Smooth muscle cell (in vitro differentiated cells): Measurements from ENCODE around the gene CD63. TPM values are rescaled to one million over a fixed set of nuclear protein-coding genes. Genes with fewer than 3 reads are reported as not detected.
A peak's percentile ranks its signal among the peaks of the same experiment; 100 is the strongest.

Experiments
- DNase-seq: peaks from one replicate; lab custom pipeline; 2025; ENCODE audit not compliant: unreplicated experiment; lab: John Stamatoyannopoulos, UW
- H2AFZ ChIP-seq: fragments of 200-600 bp; sonication (generic); 2 replicates; pipeline ENCODE4 v1.6.0; 2016; ENCODE audit warnings: antibody characterized with exemption, low read depth, mild to moderate bottlenecking
- H3F3A ChIP-seq: fragments of 200-600 bp; sonication (generic); 2 replicates; pipeline ENCODE4 v1.6.0; 2017; ENCODE audit warnings: antibody characterized with exemption, low read depth
- H3K27ac ChIP-seq: fragments of 200-600 bp; sonication (generic); 2 replicates; pipeline ENCODE4 v1.5.1; 2016; ENCODE audit warnings: low read depth, mild to moderate bottlenecking
- H3K27me3 ChIP-seq: fragments of 200-600 bp; sonication (generic); 2 replicates; pipeline ENCODE4 v1.6.1; 2016; ENCODE audit warnings: low read depth, mild to moderate bottlenecking
- H3K36me3 ChIP-seq: fragments of 200-600 bp; sonication (generic); 2 replicates; pipeline ENCODE4 v1.5.1; 2016; ENCODE audit warnings: low read depth
- H3K4me1 ChIP-seq: fragments of 200-600 bp; sonication (generic); 2 replicates; pipeline ENCODE4 v1.5.1; 2016; ENCODE audit warnings: low read depth
- H3K4me2 ChIP-seq: fragments of 200-600 bp; sonication (generic); 2 replicates; pipeline ENCODE4 v1.6.0; 2016; ENCODE audit warnings: mild to moderate bottlenecking
- H3K4me3 ChIP-seq: fragments of 200-600 bp; sonication (generic); 2 replicates; pipeline ENCODE4 v1.5.1; 2016; ENCODE audit warnings: mild to moderate bottlenecking
- H3K79me2 ChIP-seq: fragments of 200-600 bp; sonication (generic); 2 replicates; pipeline ENCODE4 v1.6.0; 2016; ENCODE audit warnings: low read depth, mild to moderate bottlenecking
- H3K9ac ChIP-seq: fragments of 200-600 bp; sonication (generic); 2 replicates; pipeline ENCODE4 v1.6.0; 2016; ENCODE audit warnings: low read depth
- H3K9me3 ChIP-seq: fragments of 200-600 bp; sonication (generic); replicated peaks from 2 replicates; pipeline ENCODE4 v1.5.1; 2016; ENCODE audit warnings: low read depth
- H4K20me1 ChIP-seq: fragments of 200-600 bp; sonication (generic); 2 replicates; pipeline ENCODE4 v1.6.0; 2016; ENCODE audit warnings: low read depth
- WGBS: methylation state at CpG from one replicate; pipeline ENCODE4 v1.1.7; 2016; ENCODE audit warnings: low lambda C conversion rate; 5-methylcytosine and 5-hydroxymethylcytosine counted together
- polyA plus RNA-seq: library from polyadenylated mRNA; unstranded; fragments of >200 nt; fragmentation: Nextera tagmentation; extraction: Ambion mirVana; gene quantifications from 2 replicates; pipeline ENCODE4 v1.2.1, GENCODE V29; 2016
- total RNA-seq: library from RNA; depleted of rRNA; stranded (reverse); fragments of >200 nt; gene quantifications from 2 replicates; pipeline ENCODE4 v1.2.3, GENCODE V29; 2014
- TF ChIP-seq, protein P1 (sequence below): fragments of 200-600 bp; sonication (generic); IDR thresholded peaks from 2 replicates; pipeline ENCODE4 v1.5.1; 2017; ENCODE audit warnings: borderline replicate concordance, mild to moderate bottlenecking, antibody characterized with exemption; ENCODE audit not compliant: insufficient read depth, poor library complexity, severe bottlenecking

The CD63 gene
- total and polyA plus RNA-seq, 2 experiments from 2014 or later: 1,107 to 2,317 TPM

DNA sequence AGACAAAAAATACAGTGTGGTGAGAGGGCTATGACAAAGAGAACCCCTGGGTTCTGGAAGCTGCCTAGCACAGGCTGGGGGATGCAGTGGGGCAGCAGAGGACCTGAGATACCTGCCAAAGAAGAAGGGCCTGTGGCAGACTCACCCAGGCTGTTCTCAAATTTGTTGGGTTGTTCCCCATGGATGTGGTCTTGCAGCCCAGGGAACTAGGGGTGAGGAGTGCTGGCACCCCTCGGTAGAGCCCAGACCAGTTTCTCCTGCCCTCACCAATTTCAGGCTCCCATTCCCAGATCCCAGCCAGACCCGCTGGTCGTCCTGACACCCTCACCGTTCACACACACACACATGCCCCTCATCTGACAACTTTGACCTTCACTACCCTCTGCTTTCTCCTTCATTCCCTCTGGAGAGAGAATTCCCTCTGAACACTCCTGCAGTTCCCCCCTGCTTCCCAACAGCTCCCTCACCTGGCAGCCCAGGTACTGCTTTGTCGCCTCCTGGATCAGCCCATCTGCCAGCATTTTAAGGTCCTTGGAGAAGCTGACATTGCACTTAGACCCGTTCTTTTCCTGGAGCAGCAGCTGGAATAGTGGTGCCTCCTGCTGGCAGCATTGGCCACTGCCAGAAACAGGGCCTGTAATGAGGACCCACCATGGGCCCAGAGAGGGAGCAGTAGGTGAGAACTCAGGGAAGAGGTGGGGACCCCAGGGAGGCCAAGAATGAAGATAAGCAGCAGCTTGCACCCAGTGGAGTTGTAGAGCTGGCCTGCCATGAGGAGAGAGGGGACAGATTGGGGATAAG is 8.2 kb upstream of the CD63 start:
- peaks cover 13% of the 10 kb centered on the region for H3F3A ChIP-seq
- H3K9me3 ChIP-seq: no peaks in the 10 kb centered on the region
- H3K9ac ChIP-seq: no peak overlapping the region
- 26% methylated on average over 6 of the region's 6 CpGs for WGBS
- H3K4me3 ChIP-seq: no peak overlapping the region
- H3K4me1 ChIP-seq: peaks cover 14% of the 10 kb centered on the region
- no peaks in the 10 kb centered on the region for H3K27me3 ChIP-seq
- no peaks in the 10 kb centered on the region for H3K36me3 ChIP-seq
- no peaks in the 10 kb centered on the region for H3K79me2 ChIP-seq
- no peak for DNase-seq
- H2AFZ ChIP-seq: peak overlapping the region; percentile 81
- no peaks in the 10 kb centered on the region for H4K20me1 ChIP-seq
- H3K4me2 ChIP-seq: peak overlapping the region; percentile 91
- TF ChIP-seq, protein P1, sequence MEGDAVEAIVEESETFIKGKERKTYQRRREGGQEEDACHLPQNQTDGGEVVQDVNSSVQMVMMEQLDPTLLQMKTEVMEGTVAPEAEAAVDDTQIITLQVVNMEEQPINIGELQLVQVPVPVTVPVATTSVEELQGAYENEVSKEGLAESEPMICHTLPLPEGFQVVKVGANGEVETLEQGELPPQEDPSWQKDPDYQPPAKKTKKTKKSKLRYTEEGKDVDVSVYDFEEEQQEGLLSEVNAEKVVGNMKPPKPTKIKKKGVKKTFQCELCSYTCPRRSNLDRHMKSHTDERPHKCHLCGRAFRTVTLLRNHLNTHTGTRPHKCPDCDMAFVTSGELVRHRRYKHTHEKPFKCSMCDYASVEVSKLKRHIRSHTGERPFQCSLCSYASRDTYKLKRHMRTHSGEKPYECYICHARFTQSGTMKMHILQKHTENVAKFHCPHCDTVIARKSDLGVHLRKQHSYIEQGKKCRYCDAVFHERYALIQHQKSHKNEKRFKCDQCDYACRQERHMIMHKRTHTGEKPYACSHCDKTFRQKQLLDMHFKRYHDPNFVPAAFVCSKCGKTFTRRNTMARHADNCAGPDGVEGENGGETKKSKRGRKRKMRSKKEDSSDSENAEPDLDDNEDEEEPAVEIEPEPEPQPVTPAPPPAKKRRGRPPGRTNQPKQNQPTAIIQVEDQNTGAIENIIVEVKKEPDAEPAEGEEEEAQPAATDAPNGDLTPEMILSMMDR: peak; percentile 66
- peak overlapping the region; percentile 48 for H3K27ac ChIP-seq

DNA sequence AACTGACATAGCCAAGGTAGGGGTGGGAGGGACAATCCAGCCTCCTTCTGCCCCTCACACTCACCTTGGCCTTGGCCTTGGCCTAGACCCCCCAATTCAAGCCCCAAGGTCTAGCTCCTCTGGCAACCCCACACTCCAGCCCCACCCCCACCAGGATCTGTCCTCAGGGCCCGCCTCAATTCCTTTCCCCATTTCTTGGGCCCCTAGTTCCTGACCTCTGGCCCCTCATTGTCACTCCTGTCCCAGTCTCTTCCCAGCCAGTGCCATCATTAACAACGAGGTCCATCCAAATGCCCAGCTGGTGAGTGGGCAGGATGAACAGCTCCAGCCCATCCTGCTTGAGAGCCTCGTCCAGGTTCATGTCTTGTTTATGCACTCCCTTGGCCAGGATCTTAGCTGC is 7.3 kb upstream of the CD63 start:
- H3K36me3 ChIP-seq: no peaks in the 10 kb centered on the region
- no peak overlapping the region for H3K27ac ChIP-seq
- no peak overlapping the region for H2AFZ ChIP-seq
- H4K20me1 ChIP-seq: no peaks in the 10 kb centered on the region
- H3K9me3 ChIP-seq: no peaks in the 10 kb centered on the region
- no peaks in the 10 kb centered on the region for H3K27me3 ChIP-seq
- TF ChIP-seq, protein P1: no peak
- H3K4me1 ChIP-seq: peaks cover 12% of the 10 kb centered on the region
- H3F3A ChIP-seq: peaks cover 13% of the 10 kb centered on the region
- H3K9ac ChIP-seq: no peak overlapping the region
- no peak for DNase-seq
- H3K4me2 ChIP-seq: no peak overlapping the region
- WGBS: 89% methylated on average over 3 of the region's 3 CpGs
- H3K4me3 ChIP-seq: no peak overlapping the region
- peaks cover 7% of the 10 kb centered on the region for H3K79me2 ChIP-seq

GRCh38 chr12:55734595-55734994 is 5.8 kb upstream of the CD63 start:
- no peak overlapping the region for H3K27ac ChIP-seq
- H3K9ac ChIP-seq: no peak overlapping the region
- H3F3A ChIP-seq: peaks cover 22% of the 10 kb centered on the region
- no peaks in the 10 kb centered on the region for H3K27me3 ChIP-seq
- peaks cover 21% of the 10 kb centered on the region for H3K4me1 ChIP-seq
- H3K36me3 ChIP-seq: no peaks in the 10 kb centered on the region
- H3K4me3 ChIP-seq: no peak overlapping the region
- no peaks in the 10 kb centered on the region for H4K20me1 ChIP-seq
- WGBS: 96% methylated on average over 3 of the region's 3 CpGs
- H3K9me3 ChIP-seq: no peaks in the 10 kb centered on the region
- peaks cover 15% of the 10 kb centered on the region for H3K79me2 ChIP-seq
- no peak overlapping the region for H2AFZ ChIP-seq
- no peak overlapping the region for H3K4me2 ChIP-seq
- TF ChIP-seq, protein P1: no peak
- no peak for DNase-seq

DNA sequence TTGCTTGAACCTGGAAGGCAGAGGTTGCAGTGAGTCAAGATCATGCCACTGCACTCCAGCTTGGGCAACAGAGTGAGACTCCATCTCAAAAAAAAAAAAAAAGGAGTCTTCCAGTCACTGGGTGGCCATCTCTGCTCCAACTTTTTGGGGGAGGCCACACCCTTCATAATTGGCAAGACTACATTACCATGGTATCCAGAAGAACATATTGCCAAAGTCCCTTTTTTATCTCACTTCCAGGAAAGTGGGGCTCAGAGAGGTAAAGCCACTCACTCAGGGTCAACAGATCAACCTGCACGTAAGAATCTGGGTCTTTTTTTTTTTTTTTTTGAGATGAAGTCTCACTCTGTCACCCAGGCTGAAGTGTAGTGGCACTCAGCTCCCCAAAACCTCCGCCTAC is 5.0 kb upstream of the CD63 start:
- H3K4me2 ChIP-seq: no peak overlapping the region
- WGBS: 88% methylated on average over 2 of the region's 2 CpGs
- H3K79me2 ChIP-seq: peaks cover 15% of the 10 kb centered on the region
- no peak overlapping the region for H2AFZ ChIP-seq
- no peak overlapping the region for H3K27ac ChIP-seq
- no peak overlapping the region for H3K4me3 ChIP-seq
- DNase-seq: no peak
- H3K9me3 ChIP-seq: no peaks in the 10 kb centered on the region
- H3F3A ChIP-seq: peaks cover 27% of the 10 kb centered on the region
- no peak overlapping the region for H3K9ac ChIP-seq
- TF ChIP-seq, protein P1: no peak
- peaks cover 21% of the 10 kb centered on the region for H3K4me1 ChIP-seq
- no peaks in the 10 kb centered on the region for H4K20me1 ChIP-seq
- H3K36me3 ChIP-seq: no peaks in the 10 kb centered on the region
- H3K27me3 ChIP-seq: no peaks in the 10 kb centered on the region
